Mesenchymal stem cell (in vitro differentiated cells and primary cell): ENCODE results near the gene NPPC.
A peak's percentile ranks its signal among the peaks of the same experiment; 100 is the strongest.

Source experiments
- DNase-seq: peaks from one replicate; pipeline ENCODE4 v3.0.0-alpha.2; 2013
- H2AFZ ChIP-seq: one replicate; pipeline ENCODE4 v1.6.1; 2013; ENCODE audit warnings: low read depth, mild to moderate bottlenecking, control low read depth, inconsistent platforms, low read length, moderate library complexity
- H2AK5ac ChIP-seq: 2 replicates; pipeline ENCODE4 v1.6.1; 2013; ENCODE audit warnings: low read length, moderate library complexity, mild to moderate bottlenecking, inconsistent platforms; ENCODE audit not compliant: severe bottlenecking
- H2BK120ac ChIP-seq: one replicate; pipeline ENCODE4 v1.6.1; 2013; ENCODE audit warnings: low read depth, mild to moderate bottlenecking, inconsistent platforms, low read length, moderate library complexity
- H2BK12ac ChIP-seq, 2 experiments: one replicate each; pipeline ENCODE4 v1.6.1; 2013; ENCODE audit warnings: inconsistent platforms in 2 of 2, low read length in 2 of 2, mild to moderate bottlenecking in 2 of 2, moderate library complexity in 2 of 2, control low read depth in 1 of 2
- H2BK15ac ChIP-seq: one replicate; pipeline ENCODE4 v1.6.1; 2013; ENCODE audit warnings: mild to moderate bottlenecking, low read depth, inconsistent platforms; ENCODE audit not compliant: poor library complexity, severe bottlenecking
- H2BK5ac ChIP-seq: 2 replicates; pipeline ENCODE4 v1.6.1; 2013; ENCODE audit warnings: low read depth, mild to moderate bottlenecking, low read length, control low read depth, inconsistent platforms; ENCODE audit not compliant: poor library complexity, severe bottlenecking
- H3K14ac ChIP-seq, 2 experiments: one replicate each; pipeline ENCODE4 v1.6.1; 2013; ENCODE audit warnings: inconsistent platforms in 2 of 2, low read length in 2 of 2, control low read depth in 1 of 2, mild to moderate bottlenecking in 1 of 2, moderate library complexity in 1 of 2
- H3K18ac ChIP-seq, 2 experiments: one replicate each; pipeline ENCODE4 v1.6.1; 2013; ENCODE audit warnings: inconsistent platforms in 2 of 2, low read length in 2 of 2, control low read depth in 1 of 2, low read depth in 1 of 2, mild to moderate bottlenecking in 1 of 2
- H3K23ac ChIP-seq, 2 experiments: one replicate each; pipeline ENCODE4 v1.6.1; 2013; ENCODE audit warnings: inconsistent platforms in 2 of 2, low read length in 2 of 2, mild to moderate bottlenecking in 2 of 2, moderate library complexity in 2 of 2, control low read depth in 1 of 2
- H3K27ac ChIP-seq: 2 replicates; pipeline ENCODE4 v1.5.1; 2013; ENCODE audit warnings: mild to moderate bottlenecking, moderate library complexity, low read length, control low read depth, inconsistent platforms; ENCODE audit not compliant: poor library complexity, severe bottlenecking
- H3K27me3 ChIP-seq, 2 experiments: 2 replicates each; pipeline versions ENCODE4 v1.6.1 to v1.7.0; 2013; ENCODE audit warnings: low read length in 2 of 2, mild to moderate bottlenecking in 2 of 2, moderate library complexity in 2 of 2, control low read depth in 1 of 2, inconsistent platforms in 1 of 2; ENCODE audit not compliant: control insufficient read depth in 1 of 2, insufficient read depth in 1 of 2
- H3K36me3 ChIP-seq, 2 experiments: 2 replicates each; pipeline versions ENCODE4 v1.6.1 to v1.7.0; 2013; ENCODE audit warnings: low read length in 2 of 2, control low read depth in 1 of 2, inconsistent platforms in 1 of 2, low read depth in 1 of 2, mild to moderate bottlenecking in 1 of 2; ENCODE audit not compliant: insufficient read depth in 2 of 2, control insufficient read depth in 1 of 2
- H3K4ac ChIP-seq, 2 experiments: one replicate each; pipeline ENCODE4 v1.6.1; 2013; ENCODE audit warnings: inconsistent platforms in 2 of 2, low read length in 2 of 2, mild to moderate bottlenecking in 2 of 2, moderate library complexity in 2 of 2, control low read depth in 1 of 2, low read depth in 1 of 2
- H3K4me1 ChIP-seq: 2 replicates; pipeline ENCODE4 v1.6.1; 2013; ENCODE audit warnings: low read depth, low read length, control low read depth; ENCODE audit not compliant: control insufficient read depth, insufficient read depth
- H3K4me2 ChIP-seq: 2 replicates; pipeline ENCODE4 v1.6.1; 2013; ENCODE audit warnings: low read length, mild to moderate bottlenecking, inconsistent platforms; ENCODE audit not compliant: poor library complexity, severe bottlenecking
- H3K4me3 ChIP-seq, 2 experiments: 2 replicates each; pipeline versions ENCODE4 v1.5.1 to v1.7.0; 2013; ENCODE audit warnings: low read length in 2 of 2, mild to moderate bottlenecking in 2 of 2, control low read depth in 1 of 2, low read depth in 1 of 2; ENCODE audit not compliant: insufficient read depth in 1 of 2
- H3K79me1 ChIP-seq: replicated peaks from 2 replicates; pipeline ENCODE4 v1.6.1; 2013; ENCODE audit warnings: mild to moderate bottlenecking, control low read depth, low read length, inconsistent platforms; ENCODE audit not compliant: poor library complexity, severe bottlenecking
- H3K9ac ChIP-seq: 2 replicates; pipeline ENCODE4 v1.7.0; 2013; ENCODE audit warnings: mild to moderate bottlenecking, low read length, moderate library complexity
- H3K9me3 ChIP-seq: 2 replicates; pipeline ENCODE4 v1.7.0; 2013; ENCODE audit warnings: mild to moderate bottlenecking, low read length; ENCODE audit not compliant: control insufficient read depth
- H4K8ac ChIP-seq: one replicate; pipeline ENCODE4 v1.6.1; 2013; ENCODE audit warnings: inconsistent platforms, mild to moderate bottlenecking, low read length, moderate library complexity
- H4K91ac ChIP-seq: one replicate; pipeline ENCODE4 v1.6.1; 2013; ENCODE audit warnings: mild to moderate bottlenecking, low read length, inconsistent platforms
- WGBS: methylation state at CpG from one replicate; pipeline ENCODE4 v1.1.7; 2013; ENCODE audit warnings: mixed read lengths; 5-methylcytosine and 5-hydroxymethylcytosine counted together

NPPC gene

DNA sequence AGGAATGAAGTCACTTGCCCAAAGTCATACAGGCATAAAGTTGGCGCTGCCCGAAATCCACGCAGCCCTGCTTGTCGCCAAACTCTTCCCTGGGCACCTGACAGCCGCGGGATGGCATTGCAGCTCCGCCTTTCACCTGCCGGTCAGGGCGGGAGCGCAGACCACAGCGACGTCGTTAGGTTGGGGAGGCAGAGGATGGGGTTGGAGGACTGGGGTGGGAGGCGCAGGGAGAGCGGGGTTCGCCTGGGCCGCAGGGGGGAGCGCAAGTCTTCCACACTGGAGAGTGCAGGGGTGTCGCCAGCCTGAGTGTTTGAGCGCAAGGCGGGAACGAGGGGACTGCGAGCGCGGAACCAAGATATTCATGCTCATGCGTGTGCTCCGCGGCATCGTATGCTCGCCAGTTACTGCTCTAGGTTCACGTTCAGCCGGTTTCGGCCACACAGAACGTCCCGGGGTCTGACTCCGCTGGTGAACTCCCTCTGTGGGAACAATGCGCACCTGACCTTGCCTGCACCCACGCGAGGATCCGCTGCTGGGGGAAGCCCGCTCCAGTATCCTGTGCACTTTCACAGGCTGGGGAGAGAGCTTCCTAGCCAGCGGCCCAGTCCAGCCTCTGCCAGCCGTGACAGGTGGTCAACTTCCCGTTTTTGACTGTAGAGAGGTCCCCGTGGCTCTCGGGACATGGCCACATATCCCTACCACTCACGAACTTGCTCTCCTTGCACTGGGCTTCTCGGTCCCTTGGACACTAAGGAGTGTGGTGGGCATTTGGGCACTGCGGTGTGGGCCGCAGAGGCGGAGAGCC lies 767 bp upstream of the NPPC start:
- Histone ChIP-seq H3K23ac (no peak overlapping the region), H4K91ac (no peak overlapping the region), H3K27ac (no peak overlapping the region), H3K9me3 (no peaks in the 10 kb centered on the region), H2BK120ac (no peak overlapping the region), H3K4me1 (peaks cover 29% of the 10 kb centered on the region), H3K4me2 (peak overlapping the region; percentile 97), H2AK5ac (no peak overlapping the region), H2AFZ (no peak overlapping the region), H3K14ac (no peak overlapping the region), H2BK5ac (no peak overlapping the region), H2BK15ac (no peak overlapping the region), H3K9ac (no peak overlapping the region), H3K4ac (no peak overlapping the region), H3K79me1 (no peaks in the 10 kb centered on the region), H3K18ac (no peak overlapping the region), H3K4me3 (peak overlapping the region; percentile 4 to 70), H3K36me3 (no peaks in the 10 kb centered on the region), H3K27me3 (peaks cover 90 to 96% of the 10 kb centered on the region in 2 experiments), H4K8ac (no peak overlapping the region), H2BK12ac (no peak overlapping the region)
- 18% methylated on average over 49 of the region's 51 CpGs for WGBS
- no peak for DNase-seq

DNA sequence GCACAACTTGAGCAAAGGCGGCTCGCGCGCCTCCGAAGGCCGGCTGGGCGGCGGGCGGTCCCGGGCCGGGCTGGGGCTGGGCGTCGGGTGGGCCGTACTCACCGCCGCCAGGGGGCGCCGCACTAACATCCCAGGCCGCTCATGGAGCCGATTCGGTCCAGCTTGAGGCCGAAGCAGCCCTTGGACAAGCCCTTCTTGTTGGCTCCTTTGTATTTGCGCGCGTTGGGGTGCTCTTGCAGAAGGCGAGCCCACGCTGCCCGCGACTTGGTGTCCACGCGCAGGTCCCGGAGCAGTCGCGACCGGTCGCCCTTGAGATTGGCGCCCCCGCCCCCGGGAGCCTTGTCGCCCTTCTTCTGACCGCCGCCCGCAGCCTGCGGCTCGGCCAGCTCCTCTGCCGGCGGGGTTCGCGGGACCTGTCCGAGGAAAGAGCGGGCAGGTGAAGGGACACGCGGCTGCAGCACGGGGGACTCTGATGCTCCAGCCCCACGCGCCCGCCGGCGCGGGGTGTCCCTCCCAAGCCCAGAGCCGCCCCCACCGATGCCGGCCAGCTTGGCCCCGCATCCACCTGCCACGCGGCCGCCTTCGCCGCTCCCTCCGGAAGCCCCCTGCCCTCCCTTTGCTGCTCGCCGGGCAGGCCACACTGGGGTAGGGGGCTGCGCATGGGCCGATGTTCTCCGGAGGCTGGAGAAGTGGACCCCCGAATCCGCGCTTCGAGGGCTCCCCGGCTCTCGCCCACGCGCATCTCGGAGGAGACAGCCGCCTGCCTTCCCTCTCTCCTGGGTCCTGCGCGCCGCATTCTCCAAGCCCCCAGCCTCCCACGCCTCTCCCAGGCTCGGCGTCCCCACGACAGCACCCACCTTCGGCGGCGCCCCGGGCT lies 655 bp downstream of the NPPC start:
- H2BK120ac ChIP-seq = no peak overlapping the region
- no peak overlapping the region for H3K27ac ChIP-seq
- no peak overlapping the region for H4K91ac ChIP-seq
- H3K23ac ChIP-seq = peak overlapping the region in 1 of 2 experiments; percentile 25
- DNase-seq = peak; percentile 81
- H2BK15ac ChIP-seq = peak overlapping the region; percentile 19
- H3K18ac ChIP-seq = no peak overlapping the region
- H3K4me2 ChIP-seq = peak overlapping the region; percentile 97
- H3K79me1 ChIP-seq = no peaks in the 10 kb centered on the region
- H3K4me3 ChIP-seq = peak overlapping the region; percentile 54 to 70
- no peak overlapping the region for H2BK12ac ChIP-seq
- H2AFZ ChIP-seq = peak overlapping the region; percentile 36
- no peaks in the 10 kb centered on the region for H3K36me3 ChIP-seq
- H2BK5ac ChIP-seq = no peak overlapping the region
- 2% methylated on average over 89 of the region's 96 CpGs for WGBS
- H3K27me3 ChIP-seq = peaks cover 81 to 96% of the 10 kb centered on the region in 2 experiments
- H3K4ac ChIP-seq = no peak overlapping the region
- no peak overlapping the region for H2AK5ac ChIP-seq
- peak overlapping the region; percentile 30 for H4K8ac ChIP-seq
- no peak overlapping the region for H3K9ac ChIP-seq
- peaks cover 29% of the 10 kb centered on the region for H3K4me1 ChIP-seq
- no peaks in the 10 kb centered on the region for H3K9me3 ChIP-seq
- no peak overlapping the region for H3K14ac ChIP-seq

DNA sequence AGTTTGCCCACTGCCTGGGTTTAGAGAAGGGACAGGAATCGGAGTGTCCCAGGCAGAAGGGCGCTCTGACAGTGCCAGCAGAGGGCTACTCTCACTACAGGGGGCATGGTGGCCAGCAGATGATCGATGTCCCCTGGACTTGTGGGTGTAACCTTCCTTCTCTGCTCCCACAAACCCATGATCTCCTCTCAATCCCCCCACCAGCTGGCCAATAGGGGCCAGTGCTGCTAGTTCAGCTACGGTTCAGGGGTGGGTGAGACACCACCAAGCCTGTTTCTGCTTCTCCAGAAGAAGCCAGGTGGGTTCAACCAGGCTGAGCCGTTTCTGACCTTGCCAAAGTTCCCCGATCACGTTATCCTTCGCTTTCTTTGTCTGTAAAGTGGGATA lies 1.3 kb downstream of the NPPC start:
- no peaks in the 10 kb centered on the region for H3K9me3 ChIP-seq
- H2BK12ac ChIP-seq = no peak overlapping the region
- 45% methylated on average over 7 of the region's 8 CpGs for WGBS
- H3K18ac ChIP-seq = no peak overlapping the region
- H3K9ac ChIP-seq = no peak overlapping the region
- no peak overlapping the region for H2AK5ac ChIP-seq
- peak overlapping the region in 1 of 2 experiments; percentile 25 for H3K23ac ChIP-seq
- H2BK120ac ChIP-seq = no peak overlapping the region
- H2BK5ac ChIP-seq = no peak overlapping the region
- peak overlapping the region; percentile 97 for H3K4me2 ChIP-seq
- H2AFZ ChIP-seq = no peak overlapping the region
- H3K27ac ChIP-seq = no peak overlapping the region
- no peak overlapping the region for H3K4me3 ChIP-seq
- H4K8ac ChIP-seq = no peak overlapping the region
- no peak overlapping the region for H3K14ac ChIP-seq
- H3K4me1 ChIP-seq = peaks cover 29% of the 10 kb centered on the region
- peak overlapping the region; percentile 7 for H4K91ac ChIP-seq
- DNase-seq = peak; percentile 3
- no peak overlapping the region for H2BK15ac ChIP-seq
- H3K36me3 ChIP-seq = no peaks in the 10 kb centered on the region
- no peaks in the 10 kb centered on the region for H3K79me1 ChIP-seq
- peaks cover 81 to 97% of the 10 kb centered on the region in 2 experiments for H3K27me3 ChIP-seq
- no peak overlapping the region for H3K4ac ChIP-seq
